ENCODE measurements around the gene ADAMTS17.

Gene ADAMTS17

DNA sequence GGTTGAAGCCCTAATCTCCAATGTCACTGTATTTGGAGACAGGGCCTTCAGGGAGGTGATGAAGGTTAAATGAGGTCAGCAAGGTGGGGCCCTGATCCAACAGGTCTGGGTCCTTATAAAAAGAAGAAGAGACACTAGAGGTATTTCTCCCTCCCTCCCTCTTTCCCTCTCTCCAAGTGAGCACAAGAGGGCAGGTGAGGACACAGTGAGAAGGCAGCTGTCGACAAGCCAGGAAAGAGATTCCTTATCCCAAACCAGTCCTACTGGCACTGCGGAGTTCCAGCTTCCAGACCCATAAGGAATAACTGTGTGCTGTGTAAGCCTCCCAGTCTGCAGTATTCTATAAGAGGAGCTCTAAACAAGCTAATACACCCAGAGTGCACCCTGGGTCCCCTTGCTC is 134.7 kb downstream of the ADAMTS17 start:
- H3K4me1 ChIP-seq (ENCODE audit: insufficient read depth, low read length): peaks cover 13% of the 10 kb centered on the region; the same call in 1 of the 2 replicates
- H3K9ac ChIP-seq (ENCODE audit: low read depth, low read length): no peak overlapping the region
- no peaks in the 10 kb centered on the region; the same call in 1 of the 2 replicates for H3K9me3 ChIP-seq (ENCODE audit: control insufficient read depth, insufficient read depth, low read length)
- no peaks in the 10 kb centered on the region for H3K36me3 ChIP-seq (ENCODE audit: insufficient read depth, low read length)

DNA sequence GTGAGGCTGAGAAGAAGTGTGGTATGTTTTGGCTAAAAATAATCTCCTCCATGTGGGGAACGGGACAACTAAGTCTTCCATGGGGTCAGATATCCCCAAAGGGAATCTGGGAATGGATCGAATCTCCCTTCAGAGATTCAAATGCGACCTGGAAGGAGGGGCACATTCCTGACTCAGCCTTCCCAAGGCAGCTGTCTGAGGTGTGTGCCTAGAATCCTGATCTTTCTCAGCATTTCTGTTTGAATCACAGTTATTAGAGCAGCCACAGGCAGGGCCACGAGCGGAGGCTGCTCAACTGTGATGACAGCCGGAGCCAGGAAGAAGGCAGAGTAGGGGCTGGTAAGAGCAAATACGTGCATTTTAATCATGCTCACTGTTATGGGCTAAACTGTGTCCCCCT is 135.1 kb downstream of the ADAMTS17 start:
- Histone ChIP-seq H3K36me3 (ENCODE audit: insufficient read depth, low read length) (no peaks in the 10 kb centered on the region), H3K9ac (ENCODE audit: low read depth, low read length) (no peak overlapping the region), H3K4me1 (ENCODE audit: insufficient read depth, low read length) (peaks cover 9% of the 10 kb centered on the region; the same call in 1 of the 2 replicates), H3K9me3 (ENCODE audit: control insufficient read depth, insufficient read depth, low read length) (no peaks in the 10 kb centered on the region; the same call in 1 of the 2 replicates)

DNA sequence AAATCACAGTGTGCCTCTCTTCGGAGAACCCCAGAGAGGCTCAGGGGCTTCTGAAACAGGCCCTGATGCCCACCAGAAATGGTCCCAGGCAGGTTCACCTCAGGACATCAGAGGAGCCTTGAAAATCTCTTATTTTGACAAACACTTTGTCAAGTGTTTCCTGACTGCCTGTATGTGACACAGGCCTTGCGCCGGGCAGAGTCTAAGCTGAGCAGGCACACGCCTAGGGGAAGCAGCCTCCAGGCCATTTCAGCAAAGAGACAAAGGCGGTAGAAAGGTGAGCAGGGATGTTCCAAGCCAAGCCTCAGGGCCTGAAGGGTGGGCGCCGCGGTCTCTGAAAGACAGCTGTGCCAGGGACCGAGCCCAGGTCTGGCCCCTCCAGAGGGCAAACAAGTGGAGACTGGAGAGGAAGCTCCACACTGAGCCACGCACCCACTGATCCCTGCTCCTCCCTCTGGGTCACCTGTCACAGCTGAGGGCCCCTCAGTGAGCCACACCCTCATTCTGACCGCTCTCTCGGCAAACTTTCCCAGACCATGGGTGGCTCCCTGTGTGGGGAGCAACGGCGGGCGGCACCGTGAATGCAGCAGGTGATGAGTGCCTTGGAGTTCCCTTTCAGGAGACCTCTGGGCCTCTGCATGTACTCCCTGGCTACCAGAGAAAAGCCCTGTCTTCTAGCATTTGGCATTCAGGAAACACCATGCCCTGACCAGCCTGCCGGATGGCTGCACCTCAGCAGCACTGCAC is 136.1 kb downstream of the ADAMTS17 start:
- Histone ChIP-seq H3K4me1 (ENCODE audit: insufficient read depth, low read length) (peaks cover 9% of the 10 kb centered on the region; the same call in 1 of the 2 replicates), H3K36me3 (ENCODE audit: insufficient read depth, low read length) (no peaks in the 10 kb centered on the region)

DNA sequence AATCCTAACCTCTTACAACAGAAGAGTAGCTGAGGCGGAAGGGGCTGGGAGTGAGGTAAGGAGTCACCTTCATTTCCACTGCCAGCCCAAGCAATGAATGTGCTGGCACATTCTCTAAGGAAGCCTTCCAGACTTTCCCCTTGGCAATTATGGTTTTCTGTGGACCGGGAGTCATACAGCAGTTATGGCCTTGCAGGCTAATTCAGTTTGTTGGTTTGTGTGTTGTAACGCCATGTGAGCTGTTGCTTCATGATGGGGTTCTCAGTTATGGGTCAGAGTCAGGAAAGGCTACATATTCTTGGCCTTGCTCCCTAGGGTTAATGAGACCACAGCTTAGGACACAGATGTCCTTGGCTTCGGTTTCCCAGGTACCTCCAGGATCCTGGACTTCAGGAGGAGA is 137.0 kb downstream of the ADAMTS17 start:
- no peaks in the 10 kb centered on the region; the same call in 1 of the 2 replicates for H3K9me3 ChIP-seq (ENCODE audit: control insufficient read depth, insufficient read depth, low read length)
- H3K9ac ChIP-seq (ENCODE audit: low read depth, low read length): no peak overlapping the region
- no peaks in the 10 kb centered on the region for H3K36me3 ChIP-seq (ENCODE audit: insufficient read depth, low read length)
- peaks cover 9% of the 10 kb centered on the region; the same call in 1 of the 2 replicates for H3K4me1 ChIP-seq (ENCODE audit: insufficient read depth, low read length)

More for the DNA sequence above, 136.1 kb downstream of the ADAMTS17 start:
- Histone ChIP-seq H3K9ac (ENCODE audit: low read depth, low read length) (no peak overlapping the region), H3K9me3 (ENCODE audit: control insufficient read depth, insufficient read depth, low read length) (no peaks in the 10 kb centered on the region; the same call in 1 of the 2 replicates)

DNA sequence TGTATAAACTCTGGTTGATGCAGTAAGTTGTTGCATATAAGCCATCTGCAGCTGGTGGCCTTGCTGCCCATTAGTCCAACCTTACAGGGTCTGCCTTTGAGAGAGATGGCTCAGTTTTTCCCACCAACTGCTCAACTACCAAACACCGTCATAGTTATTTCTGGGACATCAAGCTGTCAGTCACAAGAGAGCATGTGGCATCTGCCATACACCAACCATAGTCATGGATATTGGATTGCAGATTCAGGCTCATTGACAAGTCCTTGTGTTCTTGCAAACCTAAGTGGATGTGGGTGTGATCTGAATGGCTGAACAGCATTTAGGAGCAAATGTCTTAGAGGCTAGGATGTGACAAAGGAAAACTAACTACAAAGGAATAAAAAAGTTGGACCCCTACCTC is 137.6 kb downstream of the ADAMTS17 start:
- H3K9me3 ChIP-seq (ENCODE audit: control insufficient read depth, insufficient read depth, low read length): no peaks in the 10 kb centered on the region; the same call in 1 of the 2 replicates
- H3K36me3 ChIP-seq (ENCODE audit: insufficient read depth, low read length): no peaks in the 10 kb centered on the region
- peaks cover 9% of the 10 kb centered on the region; the same call in 1 of the 2 replicates for H3K4me1 ChIP-seq (ENCODE audit: insufficient read depth, low read length)
- no peak overlapping the region for H3K9ac ChIP-seq (ENCODE audit: low read depth, low read length)

DNA sequence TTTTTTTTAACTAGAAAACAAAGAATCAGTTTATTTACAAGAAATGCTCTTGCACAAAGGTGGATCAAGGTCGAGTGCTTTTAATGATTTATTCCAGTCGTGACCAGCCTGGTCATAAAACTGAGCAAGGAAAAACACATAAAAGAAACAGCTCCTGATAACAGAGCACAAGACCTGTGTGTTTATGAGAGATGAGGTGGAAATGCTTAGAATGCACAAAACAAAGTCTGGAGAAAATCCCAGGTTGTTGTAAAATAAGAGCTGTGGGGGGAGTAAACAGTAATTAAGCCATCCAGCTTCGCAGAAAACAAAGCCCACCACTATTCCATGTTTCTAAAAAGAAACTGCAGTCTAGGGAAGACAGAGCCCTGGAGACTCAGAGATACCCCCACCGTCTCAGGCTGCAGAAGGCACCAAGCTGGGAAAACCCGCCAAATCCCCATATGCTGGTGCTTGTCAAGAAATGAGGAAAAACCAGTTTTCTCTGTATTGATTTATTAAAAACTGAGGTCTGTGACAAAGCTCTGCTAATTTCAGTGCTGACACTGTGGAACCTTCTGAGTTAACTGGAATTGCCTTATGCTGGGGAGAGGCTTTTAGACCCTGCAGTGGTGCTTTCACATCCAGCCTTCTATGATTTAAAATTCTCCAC is 139.3 kb downstream of the ADAMTS17 start:
- no peaks in the 10 kb centered on the region; the same call in 1 of the 2 replicates for H3K9me3 ChIP-seq (ENCODE audit: control insufficient read depth, insufficient read depth, low read length)
- H3K9ac ChIP-seq (ENCODE audit: low read depth, low read length): no peak overlapping the region
- peaks cover 9% of the 10 kb centered on the region; the same call in 1 of the 2 replicates for H3K4me1 ChIP-seq (ENCODE audit: insufficient read depth, low read length)
- no peaks in the 10 kb centered on the region for H3K36me3 ChIP-seq (ENCODE audit: insufficient read depth, low read length)

DNA sequence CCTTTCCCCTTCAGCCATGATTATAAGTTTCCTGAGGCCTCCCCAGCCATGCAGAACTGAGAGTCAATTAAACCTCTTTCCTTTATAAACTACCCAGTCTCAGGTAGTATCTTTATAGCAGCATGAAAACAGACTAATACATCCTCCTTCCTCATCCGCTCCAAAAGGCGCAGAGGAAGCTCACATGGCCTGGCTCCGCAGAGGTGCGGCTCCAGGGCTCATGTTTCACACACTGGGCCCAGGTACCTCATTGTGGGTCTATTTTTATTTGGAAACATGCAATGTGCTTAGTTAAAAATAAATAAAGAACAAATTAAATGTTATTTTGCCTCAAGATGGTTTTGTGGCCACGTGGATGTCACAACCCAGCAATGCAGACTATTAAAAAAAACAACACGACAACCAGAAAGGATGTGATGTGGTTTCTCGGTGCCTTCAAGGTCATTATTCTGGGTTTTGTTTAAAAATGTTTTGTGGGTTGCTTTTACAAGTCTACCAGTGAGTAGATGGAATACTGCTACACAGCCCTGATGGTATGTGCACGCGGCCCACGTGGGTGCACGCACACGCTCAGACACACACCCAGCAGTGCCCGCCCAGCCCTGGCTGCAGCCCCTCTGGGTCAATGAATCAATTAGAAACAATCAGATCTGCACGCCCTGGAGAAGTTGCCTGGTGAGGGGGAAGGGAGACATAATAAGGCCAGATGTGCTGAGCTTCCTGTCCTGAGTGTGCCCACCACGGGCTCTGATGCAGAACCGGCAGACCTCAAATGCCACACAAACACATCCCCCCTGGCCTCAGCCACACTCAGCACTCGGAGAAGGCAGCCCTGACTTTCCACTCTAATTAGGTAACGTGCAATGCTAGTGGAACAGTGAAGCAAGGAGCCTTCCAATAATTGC is 140.1 kb downstream of the ADAMTS17 start:
- Histone ChIP-seq H3K4me1 (ENCODE audit: insufficient read depth, low read length) (peaks cover 4% of the 10 kb centered on the region; the same call in 1 of the 2 replicates), H3K9ac (ENCODE audit: low read depth, low read length) (no peak overlapping the region), H3K9me3 (ENCODE audit: control insufficient read depth, insufficient read depth, low read length) (no peaks in the 10 kb centered on the region; the same call in 1 of the 2 replicates)

DNA sequence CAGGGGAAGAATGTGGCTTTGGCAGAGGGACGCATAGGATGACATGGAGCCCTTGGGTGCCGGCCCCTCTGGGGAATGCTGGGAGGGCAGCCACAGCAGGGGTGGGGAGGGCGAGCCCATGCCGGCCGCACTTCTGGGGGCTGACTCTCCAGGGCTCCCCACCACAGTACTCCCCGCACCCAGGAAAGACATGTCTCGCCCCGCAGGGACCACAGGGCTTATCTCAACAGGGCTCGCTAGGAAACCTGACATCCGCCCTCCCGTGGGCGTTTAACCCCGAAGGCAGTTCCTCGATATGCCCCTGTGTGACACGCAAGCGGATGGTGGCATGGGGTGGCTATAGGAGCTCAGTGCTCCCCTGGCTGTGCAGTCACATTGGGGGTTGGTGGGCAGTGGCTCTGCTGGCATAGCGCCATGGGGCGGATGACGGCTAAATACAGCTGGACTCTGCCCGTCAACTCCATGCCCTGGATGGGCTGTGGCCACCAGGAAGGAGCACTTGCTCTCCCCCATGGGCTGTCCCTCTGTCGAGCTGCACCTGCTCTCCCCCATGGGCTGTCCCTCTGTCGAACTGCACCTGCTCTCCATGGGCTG is 141.4 kb downstream of the ADAMTS17 start:
- no peaks in the 10 kb centered on the region for H3K4me1 ChIP-seq (ENCODE audit: insufficient read depth, low read length)
- no peaks in the 10 kb centered on the region; the same call in 1 of the 2 replicates for H3K9me3 ChIP-seq (ENCODE audit: control insufficient read depth, insufficient read depth, low read length)
- no peaks in the 10 kb centered on the region for H3K36me3 ChIP-seq (ENCODE audit: insufficient read depth, low read length)
- H3K9ac ChIP-seq (ENCODE audit: low read depth, low read length): no peak overlapping the region

More for the DNA sequence above, 140.1 kb downstream of the ADAMTS17 start:
- H3K36me3 ChIP-seq (ENCODE audit: insufficient read depth, low read length): no peaks in the 10 kb centered on the region

DNA sequence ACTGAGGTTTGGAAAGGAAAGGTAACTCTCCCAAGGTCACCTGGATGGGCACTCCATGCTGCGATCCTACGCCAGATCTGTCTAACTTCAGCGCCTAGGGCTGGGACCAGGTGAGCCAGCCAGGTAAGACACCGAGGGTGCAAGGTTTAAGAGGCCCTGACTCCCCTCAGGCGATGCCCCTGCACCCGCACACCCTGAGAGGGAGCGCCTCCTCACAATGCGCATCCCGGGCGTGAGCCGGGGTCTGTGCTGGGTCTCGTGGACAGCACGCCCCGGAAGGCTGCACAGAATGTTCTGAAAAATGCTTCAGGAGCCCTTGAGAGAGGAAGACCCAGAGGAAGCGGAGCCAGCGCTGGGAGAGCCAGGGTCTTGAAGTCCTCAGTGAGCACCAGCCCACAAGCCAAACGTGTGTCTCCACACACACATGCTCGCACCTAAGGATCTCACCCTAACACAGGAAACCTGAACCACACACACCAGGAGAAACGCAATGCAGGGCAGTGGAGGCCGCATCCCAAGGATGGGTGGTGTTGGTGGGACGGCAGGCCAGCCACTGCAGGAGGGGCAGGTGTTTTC is 142.0 kb downstream of the ADAMTS17 start:
- Histone ChIP-seq H3K9me3 (ENCODE audit: control insufficient read depth, insufficient read depth, low read length) (no peaks in the 10 kb centered on the region), H3K9ac (ENCODE audit: low read depth, low read length) (no peak overlapping the region), H3K4me1 (ENCODE audit: insufficient read depth, low read length) (no peaks in the 10 kb centered on the region), H3K36me3 (ENCODE audit: insufficient read depth, low read length) (no peaks in the 10 kb centered on the region)

DNA sequence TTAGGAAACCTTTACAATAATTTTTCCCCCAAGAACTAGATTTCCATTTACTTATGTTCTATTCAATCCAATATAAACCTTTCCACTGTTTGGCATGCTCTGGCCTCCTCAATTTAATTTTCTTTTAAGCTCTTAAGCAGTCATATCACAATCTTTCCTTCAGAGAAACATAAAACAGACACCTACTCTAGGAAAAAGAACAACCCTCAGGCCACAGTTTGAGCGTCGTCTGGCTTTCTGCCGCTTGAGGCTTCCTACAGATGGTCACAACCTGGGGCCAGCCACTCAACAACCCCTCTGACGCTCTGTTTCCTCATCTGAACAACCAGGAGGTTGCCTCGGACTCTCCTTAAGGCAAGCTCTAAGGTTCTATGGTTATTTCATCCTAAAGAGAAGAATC is 143.3 kb downstream of the ADAMTS17 start:
- Histone ChIP-seq H3K9me3 (ENCODE audit: control insufficient read depth, insufficient read depth, low read length) (no peaks in the 10 kb centered on the region), H3K4me1 (ENCODE audit: insufficient read depth, low read length) (no peaks in the 10 kb centered on the region)

DNA sequence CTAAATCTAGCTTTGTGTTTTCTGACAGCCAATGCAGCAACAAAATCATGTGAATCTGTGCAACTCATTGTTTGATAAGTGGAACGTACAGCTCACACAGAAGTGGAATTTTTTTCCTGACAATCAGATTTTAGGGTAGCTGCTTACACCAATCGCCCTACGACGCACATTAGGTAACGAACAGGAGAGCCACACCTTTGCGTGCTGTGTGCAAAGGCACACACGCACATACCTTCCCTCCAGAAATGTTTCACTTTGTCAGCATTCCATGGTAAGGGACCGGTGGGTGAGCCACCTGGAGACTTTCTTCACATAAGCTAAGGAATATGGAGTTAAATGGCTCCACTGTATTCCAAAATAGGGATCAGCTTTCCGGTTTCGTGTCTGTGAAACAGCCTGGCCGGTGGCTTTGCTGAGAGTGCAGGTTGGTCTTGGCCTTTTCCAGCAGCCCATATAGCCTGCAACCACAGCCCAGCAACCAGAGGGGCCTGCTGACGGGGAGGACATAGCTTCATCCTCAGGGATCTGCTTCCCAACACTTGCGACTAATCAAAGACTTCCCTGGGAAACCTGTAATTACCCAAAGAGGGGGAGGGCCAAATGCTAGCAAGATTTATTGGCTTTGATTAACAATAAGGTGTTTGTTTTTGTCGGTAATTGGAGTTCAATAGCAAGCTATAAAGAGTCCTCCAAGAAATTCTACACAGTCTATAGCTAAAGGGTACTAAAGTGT is 145.3 kb downstream of the ADAMTS17 start:
- no peaks in the 10 kb centered on the region for H3K9me3 ChIP-seq (ENCODE audit: control insufficient read depth, insufficient read depth, low read length)
- H3K4me1 ChIP-seq (ENCODE audit: insufficient read depth, low read length): no peaks in the 10 kb centered on the region
- no peak overlapping the region for H3K9ac ChIP-seq (ENCODE audit: low read depth, low read length)
- no peaks in the 10 kb centered on the region for H3K36me3 ChIP-seq (ENCODE audit: insufficient read depth, low read length)

More for the DNA sequence above, 143.3 kb downstream of the ADAMTS17 start:
- Histone ChIP-seq H3K9ac (ENCODE audit: low read depth, low read length) (no peak overlapping the region), H3K36me3 (ENCODE audit: insufficient read depth, low read length) (no peaks in the 10 kb centered on the region)

DNA sequence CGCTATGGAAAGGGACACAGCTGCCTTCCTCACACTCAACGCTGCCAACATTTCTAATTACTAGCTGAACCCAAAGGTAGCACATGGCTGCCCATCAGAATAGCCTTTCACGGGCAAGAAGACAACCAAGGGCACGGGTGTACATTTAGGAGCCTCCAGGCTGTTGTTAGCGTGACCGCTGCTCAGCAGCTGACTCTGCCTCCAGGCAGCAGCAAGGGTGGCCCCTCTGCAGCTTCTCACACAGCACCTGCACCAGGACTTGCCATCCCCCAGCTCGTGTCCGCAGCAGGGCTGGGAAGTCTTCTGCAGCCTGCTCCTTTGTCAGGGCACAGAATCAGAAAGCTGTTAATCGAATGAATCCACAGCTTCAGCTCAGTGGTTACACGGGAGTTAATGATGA is 146.8 kb downstream of the ADAMTS17 start:
- H3K4me1 ChIP-seq (ENCODE audit: insufficient read depth, low read length): no peaks in the 10 kb centered on the region
- H3K9ac ChIP-seq (ENCODE audit: low read depth, low read length): no peak overlapping the region
- H3K36me3 ChIP-seq (ENCODE audit: insufficient read depth, low read length): no peaks in the 10 kb centered on the region
- H3K9me3 ChIP-seq (ENCODE audit: control insufficient read depth, insufficient read depth, low read length): no peaks in the 10 kb centered on the region

DNA sequence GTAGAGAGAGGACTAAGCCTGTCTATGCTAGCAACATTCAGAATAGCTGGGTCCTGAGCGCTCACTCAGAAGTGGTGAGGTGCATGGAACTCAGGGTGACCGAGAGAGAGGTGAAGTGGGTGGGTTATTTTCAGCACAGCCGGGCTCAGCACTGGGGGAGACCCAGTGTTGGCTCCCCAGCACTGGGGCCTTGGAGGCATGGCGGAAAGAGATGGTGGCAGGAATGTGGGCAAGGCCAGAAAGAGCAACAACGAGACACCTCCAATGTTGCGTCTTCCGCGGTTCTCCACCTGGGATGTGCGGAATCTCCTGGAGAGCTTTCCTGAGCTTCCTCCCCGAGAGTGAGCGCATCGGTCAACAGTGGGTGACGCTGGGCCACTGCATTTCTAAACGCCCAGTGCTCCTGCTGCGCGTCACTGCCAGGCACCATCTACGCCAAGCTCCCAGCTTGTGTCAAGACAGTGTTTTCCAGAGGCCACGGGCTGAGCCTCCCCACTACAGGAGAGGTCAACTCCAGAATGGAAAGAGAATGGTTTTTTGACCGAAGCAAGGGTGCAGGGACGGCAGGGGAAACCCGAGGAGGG is 148.4 kb downstream of the ADAMTS17 start:
- Histone ChIP-seq H3K36me3 (ENCODE audit: insufficient read depth, low read length) (no peaks in the 10 kb centered on the region), H3K4me1 (ENCODE audit: insufficient read depth, low read length) (no peaks in the 10 kb centered on the region), H3K9me3 (ENCODE audit: control insufficient read depth, insufficient read depth, low read length) (no peaks in the 10 kb centered on the region), H3K9ac (ENCODE audit: low read depth, low read length) (no peak overlapping the region)

Data from ES-I3 (cell line).